Activated T-cell treated with anti-CD3 and anti-CD28 coated beads, Interleukin-2, amount 50 U/mL, for 1 hour (primary cell): Measurements from ENCODE around the gene STARD7.

Source experiments
- DNase-seq: peaks from one replicate; pipeline ENCODE4 v3.0.0-alpha.2; 2020

Gene STARD7

DNA sequence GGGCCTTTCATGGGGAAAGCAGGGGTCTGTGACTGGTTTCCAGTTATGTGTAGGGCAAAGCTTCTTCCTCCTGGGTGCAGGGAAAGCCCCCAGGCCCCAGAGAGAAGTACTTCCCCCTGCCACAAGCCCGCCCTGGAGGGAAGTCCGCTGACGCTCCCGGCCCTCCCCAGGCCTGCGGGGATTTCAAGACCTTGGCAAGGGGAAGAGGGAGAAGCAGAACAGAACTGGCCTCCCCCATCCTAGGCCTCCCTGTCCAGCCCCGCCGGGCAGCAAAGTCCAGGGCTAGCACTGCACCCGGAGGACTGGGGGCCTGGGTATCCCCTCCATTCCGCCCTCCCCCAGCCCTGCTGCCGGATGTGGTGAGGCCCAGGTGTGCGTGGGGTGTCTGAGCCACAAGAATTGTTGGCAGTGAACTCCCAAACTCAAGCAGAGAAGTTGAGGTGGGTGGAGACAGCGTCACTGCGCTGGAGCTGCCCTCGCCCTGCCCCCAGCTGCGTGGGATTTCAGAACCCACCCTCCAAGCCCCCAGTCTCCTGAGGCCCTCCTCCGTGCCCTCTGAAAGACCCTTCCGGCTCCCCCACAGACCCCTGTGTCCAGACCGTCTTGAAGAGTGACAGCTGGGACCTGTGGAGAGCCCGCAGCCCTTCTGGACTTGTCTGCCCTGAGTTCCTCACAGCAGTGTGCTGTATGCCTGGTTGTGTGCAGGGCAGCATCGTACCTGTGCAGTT, 62.3 kb downstream of the STARD7 start:
- DNase-seq: peak; percentile 90

DNA sequence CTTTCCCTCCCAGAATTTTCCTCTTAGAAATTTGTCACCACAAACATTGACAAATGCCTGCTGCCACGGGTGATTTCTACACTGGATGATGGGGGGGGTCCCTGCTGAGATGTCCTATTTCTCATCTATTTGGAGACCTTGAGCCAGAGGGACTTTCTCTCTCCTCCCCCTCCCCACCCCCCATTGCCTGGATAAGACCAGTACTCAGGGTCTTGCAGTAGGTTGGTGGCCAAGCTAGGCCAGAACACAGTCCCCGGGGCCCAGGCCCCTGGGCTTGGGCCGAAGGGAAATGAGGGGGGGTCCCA, 62.8 kb downstream of the STARD7 start:
- DNase-seq: no peak

DNA sequence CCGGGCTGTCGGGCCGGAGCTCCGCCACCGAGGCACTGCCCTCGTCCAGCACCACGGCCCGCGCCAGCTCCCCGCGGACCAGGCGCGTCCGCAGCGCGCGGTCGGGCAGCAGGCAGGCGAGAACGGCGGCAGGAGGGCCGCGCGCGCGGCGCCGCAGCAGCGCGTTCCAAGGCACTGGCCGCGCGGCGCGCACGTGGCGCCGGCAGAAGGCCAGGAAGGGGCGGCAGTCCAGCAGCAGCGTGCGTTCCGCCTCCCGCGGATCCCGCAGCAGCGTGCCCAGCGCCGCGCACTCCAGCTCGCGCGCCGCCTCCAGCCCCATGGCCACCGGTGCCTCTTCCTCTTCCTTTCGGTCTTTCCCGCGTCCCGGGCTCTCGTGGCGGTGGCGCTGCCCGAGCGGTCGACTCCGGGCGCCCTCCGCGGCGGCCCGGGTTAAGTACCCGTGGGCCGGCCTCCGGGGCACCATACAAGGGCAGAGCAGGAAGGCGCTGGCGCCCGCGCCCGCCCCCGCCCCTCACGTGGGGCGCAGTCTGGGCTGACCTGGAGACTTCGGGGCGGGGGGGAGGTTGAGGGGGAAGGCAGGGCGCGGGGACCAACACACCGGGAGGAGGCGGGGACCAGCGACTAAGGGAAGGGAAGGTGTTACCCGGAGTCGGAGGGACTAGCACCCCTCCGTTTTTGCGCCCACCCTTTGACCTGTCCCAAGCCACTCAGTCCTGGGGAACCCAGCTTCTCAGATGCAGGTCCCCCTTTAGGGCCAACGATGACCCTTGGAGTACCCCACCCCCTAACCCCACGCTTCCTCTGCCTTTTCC, 63.4 kb downstream of the STARD7 start, which contains the start of gene DUSP2:
Gene DUSP2 (minus strand): TSS at position 405 of the 812 bp plus-strand sequence. CDS start 86 bp downstream, at position 319.
- peak; percentile 96 for DNase-seq

DNA sequence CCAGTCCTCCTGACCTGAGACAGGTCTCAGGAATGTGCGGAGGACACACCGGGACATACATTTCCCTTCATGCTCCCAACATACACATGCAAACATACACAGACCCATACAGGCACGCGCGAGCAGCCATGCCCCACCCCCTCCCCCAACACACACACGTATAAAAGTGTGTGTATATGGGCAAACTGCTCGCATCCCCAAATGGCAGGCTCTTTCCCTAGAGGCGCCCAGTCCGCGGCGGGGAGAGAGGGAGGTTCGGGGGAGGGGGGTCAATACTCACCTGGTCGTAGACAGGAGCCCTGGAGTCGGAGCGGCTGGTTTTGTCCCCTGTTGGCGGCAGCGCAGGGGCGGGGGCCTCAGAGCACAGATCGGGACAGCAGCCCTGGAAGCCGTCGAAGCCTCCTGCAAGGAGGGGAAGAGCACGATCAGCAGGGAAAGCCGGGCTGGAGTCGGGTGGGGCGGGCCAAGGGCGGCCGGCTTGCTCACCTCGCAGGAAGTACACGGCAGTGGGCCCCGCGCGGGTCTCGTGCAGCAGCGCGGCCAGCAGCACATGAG, 64.1 kb downstream of the STARD7 start:
- DNase-seq: peak; percentile 67

DNA sequence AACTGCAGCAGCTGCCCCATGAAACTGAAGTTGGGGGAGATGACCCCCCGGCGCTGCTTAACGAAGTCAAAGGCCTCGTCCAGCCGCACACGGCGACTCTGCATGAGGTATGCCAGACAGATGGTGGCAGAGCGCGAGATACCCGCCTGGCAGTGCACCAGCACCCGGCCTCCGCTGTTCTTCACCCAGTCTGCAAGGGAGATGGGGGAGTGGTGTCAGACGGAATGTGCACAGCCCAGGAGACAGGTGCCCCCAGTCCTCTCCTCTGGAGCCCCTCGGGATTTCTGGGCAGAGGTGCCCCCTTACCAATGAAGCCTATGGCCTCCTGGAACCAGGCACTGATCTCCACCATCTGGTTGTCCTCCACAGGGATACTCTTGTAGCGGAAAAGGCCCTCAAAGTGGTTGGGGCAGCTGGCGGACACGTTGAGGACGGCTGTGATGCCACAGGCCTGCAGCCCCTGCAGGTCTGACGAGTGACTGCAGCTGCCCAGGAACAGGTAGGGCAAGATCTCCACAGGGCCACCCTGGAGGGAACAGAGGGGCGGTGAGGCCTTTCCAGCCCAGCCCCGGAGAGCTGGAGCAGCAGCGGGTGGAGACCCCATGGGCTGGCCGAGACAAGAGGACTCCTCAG, 64.7 kb downstream of the STARD7 start:
- peak; percentile 67 for DNase-seq

DNA sequence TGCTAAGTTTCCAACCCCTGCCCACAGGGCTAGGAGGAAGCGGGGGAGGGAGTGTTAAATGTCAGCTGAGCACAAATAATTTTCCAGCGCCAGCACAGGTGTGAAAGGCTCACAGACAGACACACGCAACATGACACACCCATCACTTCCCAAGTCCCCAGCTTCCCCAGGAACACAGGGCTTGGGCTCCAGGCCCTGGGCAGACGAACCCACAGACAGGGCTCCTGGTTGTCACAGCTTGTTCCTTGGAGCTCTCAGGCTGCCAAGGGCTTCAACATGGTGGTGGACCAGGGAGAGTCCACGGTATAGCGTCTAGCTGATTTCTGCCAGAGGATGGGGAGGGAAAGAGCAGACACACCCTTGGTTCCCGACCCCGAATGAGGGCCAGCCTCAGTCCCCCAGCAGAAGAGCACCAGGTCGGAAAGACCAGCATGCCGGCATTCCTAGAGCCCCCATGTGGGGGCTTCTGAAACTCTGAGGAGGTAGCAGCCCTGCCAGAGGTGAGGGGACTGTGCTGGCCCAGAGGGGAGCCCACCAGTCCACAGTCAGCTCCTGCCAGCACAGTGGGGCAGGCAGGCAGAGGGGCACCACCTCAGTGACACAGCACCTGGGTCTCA, 65.3 kb downstream of the STARD7 start:
- DNase-seq: peak; percentile 67

DNA sequence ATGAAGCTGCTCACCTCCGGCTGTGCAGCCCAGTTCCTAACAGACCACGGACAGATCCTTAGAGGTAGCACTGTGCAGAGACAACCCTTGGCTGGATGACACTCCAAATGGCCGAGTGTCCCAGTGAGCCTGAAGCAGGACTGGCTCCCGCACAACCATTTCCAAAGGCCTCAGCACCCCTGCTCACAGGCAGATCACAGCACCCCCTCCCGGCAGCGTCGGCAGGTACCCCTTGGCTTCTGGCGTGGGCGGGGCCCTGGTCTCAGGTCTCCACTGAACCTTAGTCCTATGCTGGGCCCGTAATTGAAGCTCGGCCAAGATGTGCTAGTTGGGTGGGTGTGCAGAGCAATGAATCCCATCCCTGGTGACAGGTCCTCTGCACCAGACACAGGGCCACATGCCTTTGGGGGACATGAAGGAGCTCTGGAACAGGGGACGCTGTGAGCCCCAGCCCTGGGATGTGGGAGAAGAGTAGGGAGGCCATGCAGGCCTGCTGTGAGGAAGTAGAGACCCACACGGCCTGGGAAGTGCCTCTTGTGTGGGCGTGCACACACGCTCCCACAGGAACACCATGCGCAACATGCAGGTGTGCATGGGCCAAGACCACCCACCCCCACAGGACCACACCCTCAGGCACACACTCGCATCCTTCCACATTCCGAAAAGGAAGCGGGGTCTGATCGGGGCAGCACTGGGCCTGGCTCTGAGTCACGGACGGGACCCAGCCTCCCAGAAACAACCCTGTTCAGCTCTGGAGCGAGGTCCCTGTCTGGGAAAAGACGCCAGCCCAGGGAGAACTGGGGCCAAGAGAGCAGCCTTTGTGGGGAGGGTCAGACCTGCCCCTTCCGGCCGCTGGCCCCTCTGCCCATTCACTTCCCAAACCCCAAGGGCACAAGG, 66.2 kb downstream of the STARD7 start:
- DNase-seq: peak; percentile 85

DNA sequence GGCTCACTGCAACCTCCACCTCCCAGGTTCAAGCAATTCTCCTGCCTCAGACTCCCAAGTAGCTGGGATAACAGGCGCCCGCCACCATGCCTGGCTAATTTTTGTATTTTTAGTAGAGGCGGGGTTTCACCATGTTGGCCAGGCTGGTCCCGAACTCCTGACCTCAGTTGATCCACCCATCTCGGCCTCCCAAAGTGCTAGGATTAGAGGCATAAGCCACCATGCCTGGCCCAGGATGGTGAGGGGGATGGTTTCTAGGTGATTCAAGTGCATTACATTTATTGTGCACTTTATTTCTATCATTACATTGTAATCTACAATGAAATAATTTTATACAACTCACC, 67.0 kb downstream of the STARD7 start:
- peak; percentile 60 for DNase-seq

DNA sequence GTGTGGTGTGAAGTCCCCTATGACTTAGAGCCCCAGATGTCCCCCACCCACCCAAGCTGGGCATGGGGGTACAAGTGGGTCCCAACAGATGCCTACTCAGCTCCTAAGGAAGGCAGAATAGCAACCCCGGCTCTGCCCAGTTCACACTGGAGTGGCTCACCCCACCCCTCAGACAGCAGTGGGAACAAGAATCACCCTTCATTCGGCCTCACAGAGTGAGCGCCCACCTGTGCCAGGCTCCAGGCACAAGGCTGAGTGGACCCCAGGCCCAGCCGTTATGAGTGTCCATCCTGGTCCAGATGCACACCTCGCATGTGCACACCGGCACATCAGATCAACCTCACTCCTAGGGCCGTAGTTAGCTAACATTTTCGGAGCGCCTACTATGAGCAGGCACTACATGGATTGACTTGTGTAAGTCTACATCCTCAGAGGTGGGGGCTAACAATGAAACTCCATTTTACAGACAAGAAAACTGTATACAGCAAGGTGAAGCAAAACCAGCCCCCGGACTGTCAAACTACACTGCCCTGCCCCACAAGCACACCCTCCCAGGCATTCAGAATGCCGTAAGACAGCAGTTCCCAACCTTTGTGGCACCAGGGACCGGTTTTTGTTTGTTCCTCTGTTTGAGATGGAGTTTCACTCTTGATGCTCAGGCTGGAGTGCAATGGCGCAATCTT, 67.5 kb downstream of the STARD7 start:
- DNase-seq: peak; percentile 63

DNA sequence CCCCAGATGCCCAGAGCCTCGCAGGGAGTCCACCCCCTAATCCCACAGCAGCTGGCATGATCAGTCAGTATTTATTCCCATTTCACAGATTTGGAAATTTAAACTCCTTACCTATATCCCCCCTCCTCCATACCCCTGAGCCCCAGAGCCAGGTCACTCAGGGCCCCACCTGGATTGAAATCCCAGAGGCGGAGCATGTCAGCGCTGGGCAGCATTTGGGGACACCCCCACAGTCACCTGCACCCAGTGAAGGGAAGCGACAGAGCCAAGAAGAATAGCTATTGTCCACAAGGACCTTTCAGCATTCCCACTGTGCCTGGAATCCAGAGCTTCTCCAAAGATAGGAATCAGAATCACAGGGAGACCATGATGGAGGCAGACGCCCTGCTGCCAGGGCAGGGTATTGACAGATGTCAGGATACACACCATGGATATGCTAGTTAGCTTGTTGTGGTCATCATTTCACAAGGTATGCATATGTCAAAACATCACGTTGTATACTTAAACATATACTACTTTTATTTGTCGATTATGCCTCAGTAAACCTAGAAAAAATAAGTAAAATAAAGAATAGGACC, 69.4 kb downstream of the STARD7 start:
- no peak for DNase-seq

DNA sequence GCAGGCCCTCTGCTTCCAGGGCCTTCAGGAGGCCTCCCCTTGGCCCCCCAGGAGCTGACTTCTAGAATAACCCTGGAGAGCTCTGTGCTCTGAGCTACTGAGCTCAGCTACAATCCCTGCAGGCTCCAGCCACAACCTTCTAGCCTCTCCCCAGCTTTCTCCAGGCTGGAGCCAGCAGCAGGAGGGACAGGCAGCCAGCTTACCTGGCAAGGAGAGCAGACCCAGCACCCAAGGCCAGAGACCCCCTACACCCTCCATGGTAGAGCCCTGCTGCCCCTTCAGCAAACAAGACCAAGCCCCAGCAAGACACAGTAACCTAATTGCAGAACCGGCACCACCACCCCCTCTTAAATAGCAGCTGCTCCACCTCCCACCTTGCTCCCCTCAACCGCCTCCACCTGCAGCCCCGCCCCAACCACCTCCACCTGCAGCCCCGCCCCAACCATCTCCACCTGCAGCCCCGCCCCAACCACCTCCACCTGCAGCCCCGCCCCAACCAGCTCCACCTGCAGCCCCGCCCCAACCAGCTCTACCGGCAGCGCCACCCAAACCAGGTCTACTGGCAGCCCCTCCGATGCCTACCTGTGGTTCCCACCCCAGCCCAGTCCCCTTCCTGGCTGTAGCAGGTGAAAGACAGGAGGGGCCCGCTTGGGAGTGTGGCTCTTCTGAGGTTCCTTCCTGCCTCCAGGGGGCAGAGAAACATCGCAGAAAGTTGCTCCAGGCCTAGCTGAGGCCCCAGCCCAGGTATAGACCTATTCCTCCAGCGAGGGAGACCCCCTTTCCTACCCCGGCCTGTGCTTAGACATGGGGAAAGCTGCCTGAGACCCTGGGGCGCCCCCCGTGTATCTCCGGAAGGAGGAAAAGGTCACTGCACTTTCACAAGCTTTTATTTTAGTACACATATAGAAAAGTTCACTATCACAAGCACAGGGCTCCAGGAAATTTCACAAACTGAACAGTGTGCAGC, 70.2 kb downstream of the STARD7 start, which contains the start of gene ASTL:
Gene ASTL (minus strand): TSS at position 324 of the 967 bp plus-strand sequence. CDS start 66 bp downstream, at position 258.
- peak; percentile 73 for DNase-seq

DNA sequence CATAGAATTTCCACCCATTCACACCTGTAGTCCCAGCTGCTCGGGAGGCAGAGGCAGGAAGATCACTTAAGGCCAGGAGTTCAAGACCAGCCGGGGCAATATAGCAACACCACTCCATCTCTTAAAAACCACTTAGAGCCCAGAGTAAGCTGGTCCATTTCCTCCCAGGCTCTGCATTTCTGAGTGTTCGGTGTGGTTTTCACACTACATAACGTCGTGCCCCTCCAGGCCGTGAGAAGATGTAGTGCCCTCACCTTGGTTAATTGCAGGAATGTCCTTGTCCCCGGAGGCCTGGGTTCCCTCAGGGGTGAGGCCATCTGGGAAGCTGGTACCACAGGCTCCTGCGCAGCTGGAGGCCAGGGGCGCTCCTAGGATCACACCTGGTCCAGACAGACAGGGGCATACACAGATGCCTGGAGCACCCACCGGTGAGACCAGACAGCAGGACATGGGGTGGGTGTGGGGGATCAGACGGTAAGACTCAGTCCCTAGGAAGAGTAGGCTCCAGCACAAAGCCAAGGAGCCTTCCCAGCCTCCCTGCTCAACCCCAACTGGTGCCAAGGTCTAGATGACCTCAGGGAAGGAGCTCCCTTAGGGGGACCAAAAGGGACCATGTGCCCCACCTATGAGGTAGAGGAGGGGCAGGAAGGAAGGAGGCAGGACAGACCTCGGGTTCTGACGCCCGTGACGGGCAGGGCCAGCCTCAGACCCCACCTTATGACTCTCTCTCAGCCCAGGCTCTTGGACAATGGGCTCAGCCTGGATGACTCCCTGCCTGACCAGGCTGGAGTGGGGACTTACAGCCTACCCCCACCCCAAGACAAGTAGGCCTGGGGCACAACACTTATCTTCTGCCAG, 71.1 kb downstream of the STARD7 start:
- DNase-seq: no peak

DNA sequence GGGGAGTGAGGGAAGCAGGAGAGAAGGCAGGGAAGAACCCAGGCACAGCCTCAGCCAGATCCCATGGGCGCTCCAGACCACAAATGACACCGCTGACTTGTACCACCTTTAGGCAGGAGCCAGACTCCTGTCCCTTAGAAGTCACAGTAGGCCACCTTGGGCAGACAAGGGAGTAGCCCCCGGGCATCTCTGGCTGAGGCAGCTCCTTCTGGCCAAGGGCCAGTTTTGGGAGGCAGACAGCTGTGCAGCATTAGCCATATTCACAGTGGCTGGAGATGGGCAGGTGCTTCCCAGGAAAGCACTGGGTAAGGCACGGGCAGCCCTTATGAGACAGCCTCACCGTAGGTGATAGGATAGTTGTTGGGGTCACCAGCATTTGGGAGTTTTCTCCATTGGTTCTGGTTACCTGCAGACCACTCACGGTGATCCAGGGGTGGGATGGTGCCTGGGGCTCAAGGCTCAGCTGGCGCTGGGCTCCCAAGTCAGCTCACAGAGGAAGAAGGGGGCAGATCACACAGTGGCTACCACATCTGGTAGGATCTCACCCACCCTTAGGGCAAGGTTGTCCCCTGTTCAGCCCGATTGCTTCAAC, 72.4 kb downstream of the STARD7 start:
- DNase-seq: no peak

DNA sequence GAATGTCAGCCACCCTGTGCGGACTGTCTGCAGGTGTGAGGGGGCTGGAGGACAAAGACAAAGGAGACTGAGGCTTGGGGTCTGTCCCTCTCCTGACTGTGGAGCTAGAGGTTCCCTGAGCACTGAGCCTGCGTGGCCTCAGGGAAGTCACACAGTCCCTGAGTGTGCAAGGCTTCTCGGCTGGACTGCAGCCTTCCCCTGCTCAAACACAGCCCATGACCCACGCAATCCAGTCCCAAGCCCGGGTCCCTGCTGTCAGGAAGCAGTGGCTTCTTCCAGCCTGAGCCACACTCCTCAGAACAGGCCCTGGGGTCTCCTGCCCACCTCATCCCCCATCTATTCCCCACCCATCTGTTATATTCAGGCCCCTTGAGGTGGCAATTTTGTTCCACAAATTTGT, 73.0 kb downstream of the STARD7 start:
- no peak for DNase-seq

DNA sequence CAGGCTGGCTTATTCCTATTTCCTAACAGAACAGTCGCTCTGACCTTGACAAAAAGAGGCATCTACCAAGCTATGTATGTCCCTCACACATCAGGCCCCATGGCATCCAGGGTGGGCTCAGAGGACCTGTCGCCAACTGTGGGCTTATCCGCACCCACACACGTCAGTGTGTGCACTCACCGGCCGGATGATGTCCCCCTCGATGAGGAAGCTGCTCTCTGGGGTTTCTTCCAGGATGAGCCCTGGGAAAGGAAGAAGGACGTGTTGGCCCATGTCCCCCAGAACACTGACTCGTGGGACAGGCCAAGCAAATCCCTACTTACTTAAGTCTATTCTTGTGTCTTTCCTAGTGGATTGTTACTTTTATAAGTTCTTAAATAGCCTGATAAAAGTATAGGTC, 73.5 kb downstream of the STARD7 start:
- DNase-seq: no peak
